SK-N-SH treated with all-trans-retinoic acid at 6 μM for 48 hours (cell line): ENCODE measurements around the gene HDAC11.

Experiments used
- ATAC-seq: fragments of 200-7000 bp; cut with Tn5 transposase; 3 replicates; pipeline ENCODE4 v1.9.1; 2020; ENCODE audit warnings: mild to moderate bottlenecking, moderate library complexity
- ARNTL ChIP-seq: fragments of 450-650 bp; formaldehyde crosslinking; IDR thresholded peaks from 2 replicates; pipeline ENCODE4 v1.5.0; 2020; ENCODE audit warnings: low read depth, mild to moderate bottlenecking, moderate library complexity, borderline replicate concordance
- BACH2 ChIP-seq: fragments of 250-450 bp; sonication (Bioruptor Pico); IDR thresholded peaks from 2 replicates; pipeline ENCODE4 v1.9.0; 2021; ENCODE audit warnings: mild to moderate bottlenecking, borderline replicate concordance
- CREB5 ChIP-seq: fragments of 250-450 bp; sonication (Bioruptor Pico); IDR thresholded peaks from 2 replicates; pipeline ENCODE4 v1.5.1; 2020; ENCODE audit warnings: low read depth, mild to moderate bottlenecking, moderate library complexity
- CSDC2 ChIP-seq: fragments of 250-450 bp; sonication (Bioruptor Pico); IDR thresholded peaks from 2 replicates; pipeline ENCODE4 v1.5.0; 2020; ENCODE audit warnings: mild to moderate bottlenecking, moderate library complexity
- CSRNP3 ChIP-seq: fragments of 250-450 bp; sonication (Bioruptor Pico); IDR thresholded peaks from 2 replicates; pipeline ENCODE4 v1.5.1; 2021; ENCODE audit warnings: mild to moderate bottlenecking, moderate library complexity
- ESRRG ChIP-seq: fragments of 250-450 bp; sonication (Bioruptor Pico); IDR thresholded peaks from 2 replicates; pipeline ENCODE4 v1.6.1; 2021; ENCODE audit warnings: mild to moderate bottlenecking
- GLIS3 ChIP-seq: fragments of 250-450 bp; sonication (Bioruptor Pico); IDR thresholded peaks from 2 replicates; pipeline ENCODE4 v1.5.0; 2020; ENCODE audit warnings: mild to moderate bottlenecking, moderate library complexity
- ISL1 ChIP-seq: fragments of 250-450 bp; sonication (Bioruptor Pico); IDR thresholded peaks from 2 replicates; pipeline ENCODE4 v2.1.2; 2022; ENCODE audit warnings: mild to moderate bottlenecking, moderate library complexity
- OSR1 ChIP-seq: fragments of 250-450 bp; sonication (Bioruptor Pico); IDR thresholded peaks from 2 replicates; pipeline ENCODE4 v1.8.0; 2022; ENCODE audit warnings: moderate library complexity, mild to moderate bottlenecking, inconsistent platforms
- PATZ1 ChIP-seq: fragments of 250-450 bp; sonication (Bioruptor Pico); IDR thresholded peaks from 2 replicates; pipeline ENCODE4 v1.8.0; 2020; ENCODE audit warnings: mild to moderate bottlenecking, moderate library complexity, borderline replicate concordance
- POU6F1 ChIP-seq: fragments of 250-450 bp; sonication (Bioruptor Pico); IDR thresholded peaks from 2 replicates; pipeline ENCODE4 v1.8.0; 2021; ENCODE audit warnings: low read depth, mild to moderate bottlenecking, moderate library complexity, borderline replicate concordance
- PPARA ChIP-seq: fragments of 250-450 bp; sonication (Bioruptor Pico); IDR thresholded peaks from 2 replicates; pipeline ENCODE4 v1.5.0; 2020; ENCODE audit warnings: mild to moderate bottlenecking, borderline replicate concordance
- RARB ChIP-seq: fragments of 250-450 bp; sonication (Bioruptor Pico); IDR thresholded peaks from 2 replicates; pipeline ENCODE4 v1.8.0; 2021; ENCODE audit warnings: mild to moderate bottlenecking, moderate library complexity
- TCF4 ChIP-seq: fragments of 250-450 bp; sonication (Bioruptor Pico); IDR thresholded peaks from 2 replicates; pipeline ENCODE4 v1.8.0; 2021; ENCODE audit warnings: mild to moderate bottlenecking, moderate library complexity, borderline replicate concordance
- TOX ChIP-seq: fragments of 250-450 bp; sonication (Bioruptor Pico); IDR thresholded peaks from 2 replicates; pipeline ENCODE4 v1.8.0; 2021; ENCODE audit warnings: mild to moderate bottlenecking, moderate library complexity, borderline replicate concordance
- TSHZ2 ChIP-seq: fragments of 250-450 bp; sonication (Bioruptor Pico); IDR thresholded peaks from 2 replicates; pipeline ENCODE4 v1.5.0; 2020; ENCODE audit warnings: mild to moderate bottlenecking, moderate library complexity
- ZC3H10 ChIP-seq: fragments of 250-450 bp; sonication (Bioruptor Pico); IDR thresholded peaks from 2 replicates; pipeline ENCODE4 v1.5.1; 2021; ENCODE audit warnings: mild to moderate bottlenecking, moderate library complexity
- ZFP30 ChIP-seq: fragments of 450-650 bp; formaldehyde crosslinking; IDR thresholded peaks from 2 replicates; pipeline ENCODE4 v1.5.0; 2022; ENCODE audit warnings: mild to moderate bottlenecking, moderate library complexity
- ZNF565 ChIP-seq: fragments of 450-650 bp; formaldehyde crosslinking; conservative IDR thresholded peaks from 2 replicates; pipeline ENCODE4 v1.5.0; 2020; ENCODE audit warnings: low read depth, mild to moderate bottlenecking, moderate library complexity
- ZNF70 ChIP-seq: fragments of 450-650 bp; formaldehyde crosslinking; IDR thresholded peaks from 2 replicates; pipeline ENCODE4 v1.5.0; 2020; ENCODE audit warnings: mild to moderate bottlenecking, moderate library complexity
- ZNF8 ChIP-seq: fragments of 450-650 bp; formaldehyde crosslinking; IDR thresholded peaks from 2 replicates; pipeline ENCODE4 v1.5.0; 2020; ENCODE audit warnings: mild to moderate bottlenecking, moderate library complexity

Gene HDAC11

GRCh38 chr3:13506680-13507079 is 26.6 kb downstream of the HDAC11 start:
- ATAC-seq = no peak

GRCh38 chr3:13507247-13507569 is 27.1 kb downstream of the HDAC11 start:
- TF ChIP-seq ISL1 (CRISPR knock-in tag) = no peak
- no peak for TF ChIP-seq ESRRG (CRISPR knock-in tag)
- no peak for TF ChIP-seq ZNF565 (CRISPR knock-in tag)
- TF ChIP-seq BACH2 (CRISPR knock-in tag) = no peak
- TF ChIP-seq GLIS3 (CRISPR knock-in tag) = no peak
- no peak for TF ChIP-seq TCF4 (CRISPR knock-in tag)
- TF ChIP-seq RARB (CRISPR knock-in tag) = no peak
- no peak for TF ChIP-seq ARNTL
- TF ChIP-seq PATZ1 (CRISPR knock-in tag) = no peak
- no peak for TF ChIP-seq PPARA (CRISPR knock-in tag)
- ATAC-seq = peak; percentile 8; the same call in 1 of the 3 replicates

More at GRCh38 chr3:13506680-13507079, 26.6 kb downstream of the HDAC11 start:
- TF ChIP-seq ZNF565 (CRISPR knock-in tag) = no peak
- TF ChIP-seq PATZ1 (CRISPR knock-in tag) = no peak
- no peak for TF ChIP-seq POU6F1
- no peak for TF ChIP-seq ZNF70
- no peak for TF ChIP-seq ZFP30 (CRISPR knock-in tag)
- TF ChIP-seq ZNF8 = no peak
- no peak for TF ChIP-seq TCF4 (CRISPR knock-in tag)
- TF ChIP-seq ARNTL = no peak
- no peak for TF ChIP-seq ESRRG (CRISPR knock-in tag)
- TF ChIP-seq BACH2 (CRISPR knock-in tag) = no peak
- TF ChIP-seq CREB5 (CRISPR knock-in tag) = no peak

GRCh38 chr3:13507570-13508339 is 27.6 kb downstream of the HDAC11 start:
- ATAC-seq = peak; percentile 25
- TF ChIP-seq TCF4 (CRISPR knock-in tag) (no peak), BACH2 (CRISPR knock-in tag) (no peak), ZC3H10 (CRISPR knock-in tag) (no peak), TOX (CRISPR knock-in tag) (no peak), CREB5 (CRISPR knock-in tag) (no peak), ARNTL (no peak), ZNF565 (CRISPR knock-in tag) (no peak), CSDC2 (no peak), TSHZ2 (no peak), GLIS3 (CRISPR knock-in tag) (no peak), PATZ1 (CRISPR knock-in tag) (no peak), PPARA (CRISPR knock-in tag) (no peak), ESRRG (CRISPR knock-in tag) (no peak), ISL1 (CRISPR knock-in tag) (no peak), RARB (CRISPR knock-in tag) (no peak), CSRNP3 (CRISPR knock-in tag) (no peak), OSR1 (CRISPR knock-in tag) (no peak), ZNF8 (no peak)
